Left lung (tissue), 14 donors: ENCODE measurements around the gene ZNF3. TPM values are rescaled to one million over a fixed set of nuclear protein-coding genes. Genes with fewer than 3 reads are reported as not detected.
"Not testable (repeated sequence)": the region's sequence is repeated elsewhere in the genome, so short reads cannot be mapped to it uniquely, and the experiment has no call there.

Experiments
- ATAC-seq: fragments of 200-7000 bp; cut with Tn5 transposase; one replicate; pipeline ENCODE4 v1.9.1; 2020; ENCODE audit warnings: moderate library complexity
- DNase-seq, 4 donors: peaks; one replicate each; pipeline ENCODE4 v3.0.0-alpha.2; 2013 to 2020
- H3K27ac ChIP-seq, 2 donors: fragments of 200-600 bp; sonication (generic) in 1 of 2; one replicate each; pipeline versions ENCODE4 v1.5.0 to v1.8.0; 2020 to 2021
- H3K27me3 ChIP-seq, 2 donors: fragments of 200-600 bp; sonication (generic) in 1 of 2; one replicate each; pipeline versions ENCODE4 v1.5.0 to v1.8.0; 2020 to 2021
- H3K36me3 ChIP-seq, 2 donors: fragments of 200-600 bp; sonication (generic) in 1 of 2; one replicate each; pipeline versions ENCODE4 v1.5.0 to v1.8.0; 2020 to 2021
- H3K4me1 ChIP-seq, 2 donors: fragments of 200-600 bp; one replicate each; pipeline ENCODE4 v1.8.0; 2021
- H3K4me3 ChIP-seq, 2 donors: fragments of 200-600 bp; sonication (generic) in 1 of 2; one replicate each; pipeline versions ENCODE4 v1.5.0 to v1.8.0; 2020 to 2021; ENCODE audit warnings: mild to moderate bottlenecking in 1 of 2
- H3K9me3 ChIP-seq, 2 donors: fragments of 200-600 bp; sonication (generic) in 1 of 2; one replicate each; pipeline versions ENCODE4 v1.5.0 to v1.8.0; 2020 to 2021
- CTCF ChIP-seq, 2 donors: fragments of 200-600 bp; sonication (generic) in 1 of 2; IDR thresholded peaks; one replicate each; pipeline versions ENCODE4 v1.5.0 to v1.8.0; 2021; ENCODE audit warnings: antibody characterized with exemption in 2 of 2
- intact Hi-C, 2 donors: fragments of 100-400 bp; cut with DNase I; formaldehyde crosslinking; loops; one replicate each; pipeline versions ENCODE4 v1.11.2 to v1.14.2; 2022
- long read RNA-seq, 12 donors: library from polyadenylated mRNA in 2 of 12; unstranded in 2 of 12; transcript quantifications; one replicate each; pipeline ENCODE4 v2.0.0 and lab custom pipeline, GENCODE V29; 2019 to 2026
- polyA plus RNA-seq, 6 donors: library from polyadenylated mRNA; unstranded; fragments of 120-200 nt; gene quantifications; one replicate each; pipeline ENCODE4 v1.2.1, GENCODE V29; 2013; ENCODE audit not compliant: insufficient read length in 6 of 6
- total RNA-seq, 2 donors: library from RNA; stranded (reverse); fragmentation: NEBNext Ultra II Directional; extraction: Animal tissue kit (Norgen Biotek cat#: 25700); gene quantifications; one replicate each; pipeline ENCODE4 v1.2.1, GENCODE V29; 2021
- donor health status: DM: no; HTN: yes; CAD: no.
- donor health status: DM: no; HTN: no; CAD: no.

Gene ZNF3
- total RNA-seq (10 to 100 TPM; 22.5 to 24.9 TPM), polyA plus RNA-seq (10 to 100 TPM; 46.8 to 53.1 (median 50.4) TPM)
- long read RNA-seq, donor 1, transcript ZNF3-202 (6 exons, 2,799 nt): major isoform, 7 of 569 reads
- long read RNA-seq, donor 1, partial matches to known transcripts: 291 of 569 reads
- long read RNA-seq, donor 1, other reads (novel, unspliced or antisense): 264 of 569 reads
- long read RNA-seq, donor 2, transcript ZNF3-202 (6 exons, 2,799 nt): major isoform, 9 of 18 reads
- long read RNA-seq, donor 2, partial matches to known transcripts: 0 of 18 reads
- long read RNA-seq, donor 2, other reads (novel, unspliced or antisense): 0 of 18 reads
- long read RNA-seq, donor 3, transcript ZNF3-202 (6 exons, 2,799 nt): major isoform, 9 of 240 reads
- long read RNA-seq, donor 3, partial matches to known transcripts: 77 of 240 reads
- long read RNA-seq, donor 3, other reads (novel, unspliced or antisense): 150 of 240 reads
- long read RNA-seq, donor 4, partial matches to known transcripts: 0 of 12 reads
- long read RNA-seq, donor 4, other reads (novel, unspliced or antisense): 6 of 12 reads
- long read RNA-seq, donor 5, transcript ZNF3-202 (6 exons, 2,799 nt): major isoform, 6 of 12 reads
- long read RNA-seq, donor 5, partial matches to known transcripts: 0 of 12 reads
- long read RNA-seq, donor 5, other reads (novel, unspliced or antisense): 0 of 12 reads
- long read RNA-seq, donor 6, transcript ZNF3-202 (6 exons, 2,799 nt): major isoform, 8 of 10 reads
- long read RNA-seq, donor 6, partial matches to known transcripts: 0 of 10 reads
- long read RNA-seq, donor 6, other reads (novel, unspliced or antisense): 0 of 10 reads
- long read RNA-seq, donor 7, transcript ZNF3-202 (6 exons, 2,799 nt): major isoform, 5 of 10 reads
- long read RNA-seq, donor 7, partial matches to known transcripts: 0 of 10 reads
- long read RNA-seq, donor 7, other reads (novel, unspliced or antisense): 0 of 10 reads
- long read RNA-seq, donor 8, transcript ZNF3-202 (6 exons, 2,799 nt): major isoform, 5 of 74 reads
- long read RNA-seq, donor 8, partial matches to known transcripts: 56 of 74 reads
- long read RNA-seq, donor 8, other reads (novel, unspliced or antisense): 12 of 74 reads
- long read RNA-seq, donor 9: 0 reads
- long read RNA-seq, donor 10, partial matches to known transcripts: 0 of 8 reads
- long read RNA-seq, donor 10, other reads (novel, unspliced or antisense): 3 of 8 reads
- long read RNA-seq, donor 11, transcript ZNF3-202 (6 exons, 2,799 nt): major isoform, 5 of 357 reads
- long read RNA-seq, donor 11, partial matches to known transcripts: 249 of 357 reads
- long read RNA-seq, donor 11, other reads (novel, unspliced or antisense): 99 of 357 reads
- long read RNA-seq, donor 12, transcript ZNF3-202 (6 exons, 2,799 nt): major isoform, 6 of 272 reads
- long read RNA-seq, donor 12, partial matches to known transcripts: 152 of 272 reads
- long read RNA-seq, donor 12, other reads (novel, unspliced or antisense): 108 of 272 reads

- no peaks in the 10 kb centered on the region for H3K27me3 ChIP-seq
- H3K27ac ChIP-seq: peak within 1 kb of the TSS; percentile 74 to 88
- H3K9me3 ChIP-seq: no peaks in the 10 kb centered on the region
- peaks cover 0 to 28% of the 10 kb centered on the region in 2 donors for H3K36me3 ChIP-seq
- intact Hi-C loops: no loop called here
- ATAC-seq (peak; percentile 95), DNase-seq (peak; percentile 97 to 100 (median 98))
- TF ChIP-seq CTCF (IDR thresholded peaks at IDR 0.05): peak; percentile 85 to 97
- H3K4me3 ChIP-seq: peak within 1 kb of the TSS; percentile 94 to 98
- peaks cover 14 to 41% of the 10 kb centered on the region in 2 donors for H3K4me1 ChIP-seq
Measured at GRCh38 chr7:100081535-100082102, at the start of gene ZNF3. Gene ZNF3 (minus strand): TSS chr7:100081723. CDS start chr7:100077357, 4,366 bp downstream.

GRCh38 chr7:100130608-100131453 is 49.3 kb upstream of the ZNF3 start:
- Histone ChIP-seq H3K27me3 (no peaks in the 10 kb centered on the region), H3K27ac (no peak overlapping the region), H3K4me3 (no peak overlapping the region), H3K9me3 (no peaks in the 10 kb centered on the region), H3K36me3 (no peaks in the 10 kb centered on the region), H3K4me1 (peaks cover 5 to 24% of the 10 kb centered on the region in 2 donors)
- TF ChIP-seq CTCF (IDR thresholded peaks at IDR 0.05): peak; percentile 87 to 94
- DNase-seq (peak; percentile 53 to 94 (median 76)), ATAC-seq (peak; percentile 32)
- intact Hi-C loops: no loop called here

- DNase-seq, H3K9me3 ChIP-seq, H3K27ac ChIP-seq, H3K27me3 ChIP-seq, H3K36me3 ChIP-seq, ATAC-seq, intact Hi-C loops, H3K4me3 ChIP-seq: not testable (repeated sequence)
- H3K4me1 ChIP-seq: peaks cover 5 to 30% of the 10 kb centered on the region in 2 donors
Measured at GRCh38 chr7:100130220-100130607, 48.7 kb upstream of the ZNF3 start.

GRCh38 chr7:100128637-100128963 is 47.1 kb upstream of the ZNF3 start:
- Histone ChIP-seq H3K9me3 (no peaks in the 10 kb centered on the region), H3K4me1 (peaks cover 5 to 39% of the 10 kb centered on the region in 2 donors), H3K27ac (no peak overlapping the region), H3K36me3 (no peaks in the 10 kb centered on the region), H3K4me3 (no peak overlapping the region), H3K27me3 (no peaks in the 10 kb centered on the region)
- no peak for ATAC-seq
- no peak for DNase-seq
- intact Hi-C loops: no loop called here
- no peak for TF ChIP-seq CTCF (IDR thresholded peaks at IDR 0.05)
